GM12891 (cell line): ENCODE measurements around the gene TNS1.

Experiments
- POLR2A ChIP-seq: IDR thresholded peaks from 2 replicates; pipeline ENCODE4 v1.6.1; 2011; ENCODE audit warnings: low read depth, low read length, control low read depth
- POLR2AphosphoS5 ChIP-seq: IDR thresholded peaks from 2 replicates; pipeline ENCODE4 v1.6.1; 2011; ENCODE audit warnings: low read depth, low read length, control low read depth
- POU2F2 ChIP-seq: IDR thresholded peaks from 2 replicates; pipeline ENCODE4 v1.6.1; 2011; ENCODE audit warnings: low read depth, mild to moderate bottlenecking, control low read depth, low read length, moderate library complexity
- SPI1 ChIP-seq: IDR thresholded peaks from 2 replicates; pipeline ENCODE4 v1.6.1; 2011; ENCODE audit warnings: low read depth, low read length, control low read depth
- TAF1 ChIP-seq: IDR thresholded peaks from 2 replicates; pipeline ENCODE4 v1.6.1; 2011; ENCODE audit warnings: low read depth, low read length, control low read depth

DNA sequence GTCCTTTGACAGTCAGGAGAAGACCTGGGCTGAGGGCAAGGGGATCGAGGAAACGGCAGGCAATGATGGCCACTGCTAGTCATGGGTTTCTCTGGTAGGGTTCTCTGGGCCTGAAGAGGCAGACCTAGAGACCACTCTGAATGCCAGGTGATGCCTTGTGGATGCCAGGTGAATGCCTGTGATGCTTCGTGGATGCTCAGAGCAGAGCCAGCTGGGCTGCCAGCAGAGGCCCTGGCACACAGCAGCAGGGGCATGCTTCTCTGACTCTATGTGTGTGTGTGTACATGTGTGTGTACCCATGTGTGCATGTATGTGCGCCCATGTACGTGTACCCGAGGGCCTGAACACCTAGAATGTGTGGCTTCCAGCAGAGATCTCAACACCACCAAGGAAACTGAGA lies 172.0 kb downstream of the TNS1 start:
- TF ChIP-seq POLR2A (no peak), POLR2AphosphoS5 (no peak), TAF1 (no peak), SPI1 (no peak), POU2F2 (no peak)
